ENCODE measurements around the gene USF2. TPM values are rescaled to one million over a fixed set of nuclear protein-coding genes. Genes with fewer than 3 reads are reported as not detected.

USF2 gene
- total and polyA plus RNA-seq, 2 of the 8 experiments (the other 6 are each of a cell fraction or from before 2014, with no cell fraction given), result 74.1 to 109 TPM

DNA sequence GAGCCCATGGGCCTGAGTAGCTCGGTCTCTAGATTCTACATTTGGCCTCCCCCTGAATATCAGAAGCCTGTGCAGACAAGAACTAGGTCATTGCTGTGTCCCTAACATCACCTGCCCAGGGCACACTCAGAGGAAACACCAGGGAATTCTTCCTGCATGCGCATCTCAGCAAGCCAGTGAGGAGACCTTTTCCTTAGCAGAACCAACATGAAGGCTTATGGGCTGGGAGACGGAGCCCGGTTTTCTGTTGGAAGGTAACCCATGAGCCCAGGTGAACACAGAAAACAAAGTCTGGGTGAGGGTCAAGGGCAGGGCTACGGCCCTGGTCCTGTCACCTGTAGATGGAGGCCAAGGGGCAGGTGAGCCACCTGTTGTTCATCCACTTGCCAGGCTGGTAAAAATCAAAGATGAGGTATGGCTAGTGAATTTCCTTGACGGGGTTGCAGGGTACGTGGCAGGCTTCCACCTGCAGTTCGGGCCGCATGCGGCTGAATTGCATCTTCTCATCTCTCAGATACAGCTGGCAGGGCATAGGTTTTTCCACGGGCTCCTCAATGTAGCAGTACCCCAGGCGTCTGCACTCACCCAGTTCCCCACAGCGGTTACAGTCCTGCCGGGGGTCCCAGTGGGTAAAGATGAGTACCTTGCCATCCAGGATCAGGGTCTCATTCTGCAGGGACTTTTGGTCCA is 36.7 kb upstream of the USF2 start:
- H3K14ac ChIP-seq (ENCODE audit: insufficient read length), result no peak overlapping the region
- no peaks in the 10 kb centered on the region for H3K79me1 ChIP-seq (ENCODE audit: low read depth, low read length)
- ChIA-PET CTCF (ENCODE audit: partially characterized antibody) (interaction anchor here (0.6 kb wide), 1 partner anchor 53 kb away, joined by 3 read pairs; no protein-coding TSS in a partner anchor), POLR2A (ENCODE audit: partially characterized antibody) (no interaction called here)
- WGBS, 2 experiments (ENCODE audit: extremely low coverage in 1 of 2, insufficient coverage in 1 of 2, insufficient read length in 1 of 2, insufficient replicate concordance in 2 of 2, low coverage in 1 of 2, low lambda C conversion rate in 2 of 2, missing lambda C conversion rate in 1 of 2), result 89% methylated on average over 14 of the region's 14 CpGs; no CpG with 5 or more reads in 1 of the 2 experiments
- H3K23me2 ChIP-seq (ENCODE audit: low read depth, low read length), result no peaks in the 10 kb centered on the region
- no peak overlapping the region for H2BK5ac ChIP-seq (ENCODE audit: low read depth, low read length)
- H4K8ac ChIP-seq (ENCODE audit: extremely low read depth, insufficient read depth, low read length), result no peak overlapping the region
- H3K4me3 ChIP-seq (ENCODE audit: extremely low read depth in 1 of 4, insufficient read depth in 2 of 4, low read depth in 3 of 4, low read length in 4 of 4), result no peak overlapping the region
- no peak overlapping the region for H3K18ac ChIP-seq (ENCODE audit: extremely low read depth, low read length)
- peaks cover 0 to 2% of the 10 kb centered on the region in 2 experiments; a peak in 1 of 4 replicates for H3K9me3 ChIP-seq (ENCODE audit: insufficient read depth in 2 of 2, low read depth in 1 of 2, low read length in 1 of 2)
- 0 out of 7 replicates have a peak, but pooled peaks cover 0 to 1% (median 0%) of the 10 kb centered on the region in 4 experiments for H3K27me3 ChIP-seq (replicated peaks in 1 of 4; ENCODE audit: control insufficient read depth in 3 of 4, extremely low read depth in 1 of 4, insufficient read depth in 3 of 4, low read length in 3 of 4)
- H2BK12ac ChIP-seq (ENCODE audit: low read depth, low read length), result no peak overlapping the region
- H3K79me2 ChIP-seq (ENCODE audit: control insufficient read depth in 1 of 2, insufficient read depth in 2 of 2, low read length in 2 of 2), result no peaks in the 10 kb centered on the region
- H3K36me3 ChIP-seq (ENCODE audit: control insufficient read depth in 2 of 4, insufficient read depth in 4 of 4, low read length in 3 of 4), result no peaks in the 10 kb centered on the region
- H3K9ac ChIP-seq (replicated peaks in 1 of 4; ENCODE audit: extremely low read depth in 1 of 4, low read depth in 3 of 4, low read length in 3 of 4), result no peak overlapping the region
- no peak overlapping the region for H2AK5ac ChIP-seq (ENCODE audit: low read depth, low read length)
- H3K27ac ChIP-seq (ENCODE audit: low read depth, low read length), result no peak overlapping the region
- H3K23ac ChIP-seq (ENCODE audit: insufficient read length), result no peak overlapping the region
- H2BK120ac ChIP-seq (replicated peaks; ENCODE audit: low read depth, low read length), result no peak overlapping the region
- H3K4me1 ChIP-seq (replicated peaks in 1 of 4; ENCODE audit: control insufficient read depth in 3 of 4, insufficient read depth in 4 of 4, low read length in 3 of 4), result no peaks in the 10 kb centered on the region
- H3K4me2 ChIP-seq (ENCODE audit: insufficient read depth in 1 of 2, low read depth in 2 of 2, low read length in 2 of 2), result no peak overlapping the region
- no peak overlapping the region for H2BK20ac ChIP-seq (ENCODE audit: low read length)
- no peak overlapping the region for H2AFZ ChIP-seq (ENCODE audit: low read length)
- no peak overlapping the region for H2BK15ac ChIP-seq (ENCODE audit: low read length)
- H4K20me1 ChIP-seq (replicated peaks in 1 of 2; ENCODE audit: control insufficient read depth in 1 of 2, insufficient read depth in 2 of 2, low read length in 2 of 2), result no peaks in the 10 kb centered on the region
- H3K4ac ChIP-seq (replicated peaks; ENCODE audit: insufficient read length, low read depth, low read length), result no peak overlapping the region
- H4K91ac ChIP-seq (replicated peaks; ENCODE audit: insufficient read length, low read length), result no peak overlapping the region
- DNase-seq (ENCODE audit: low read depth in 1 of 2, low spot score in 2 of 2) (no peak), FAIRE-seq (no peak)
- H3K56ac ChIP-seq (replicated peaks; ENCODE audit: insufficient read length, low read depth, low read length), result no peak overlapping the region
- no peak overlapping the region for H4K5ac ChIP-seq (ENCODE audit: insufficient read length, low read depth, low read length)
- TF ChIP-seq FOSL1 (IDR thresholded peaks at IDR 0.05; ENCODE audit: insufficient read depth, low read depth, low read length), result no peak
- TF ChIP-seq RXRA (IDR thresholded peaks at IDR 0.05; ENCODE audit: insufficient read depth, low read depth, low read length), result no peak
- no peak for TF ChIP-seq EP300 (IDR thresholded peaks at IDR 0.05; ENCODE audit: borderline replicate concordance in 1 of 2, low read depth in 2 of 2, low read length in 2 of 2)
- TF ChIP-seq GTF2F1 (IDR thresholded peaks at IDR 0.05; ENCODE audit: borderline replicate concordance, low read depth, low read length), result no peak
- TF ChIP-seq POLR2AphosphoS5 (IDR thresholded peaks at IDR 0.05; ENCODE audit: low read depth, low read length), result no peak
- TF ChIP-seq, protein P1, sequence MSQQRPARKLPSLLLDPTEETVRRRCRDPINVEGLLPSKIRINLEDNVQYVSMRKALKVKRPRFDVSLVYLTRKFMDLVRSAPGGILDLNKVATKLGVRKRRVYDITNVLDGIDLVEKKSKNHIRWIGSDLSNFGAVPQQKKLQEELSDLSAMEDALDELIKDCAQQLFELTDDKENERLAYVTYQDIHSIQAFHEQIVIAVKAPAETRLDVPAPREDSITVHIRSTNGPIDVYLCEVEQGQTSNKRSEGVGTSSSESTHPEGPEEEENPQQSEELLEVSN (IDR thresholded peaks at IDR 0.05), result no peak
- no peak for TF ChIP-seq NRF1 (IDR thresholded peaks at IDR 0.05; ENCODE audit: low read depth, low read length)
- TF ChIP-seq POLR2A (IDR thresholded peaks at IDR 0.05; ENCODE audit: control extremely low read depth in 1 of 2, low read depth in 2 of 2, low read length in 2 of 2), result no peak
- no peak for TF ChIP-seq TAF7 (optimal IDR thresholded peaks at IDR 0.05; ENCODE audit: borderline replicate concordance, low read depth, low read length)
- no peak for TF ChIP-seq TAF1 (IDR thresholded peaks at IDR 0.05; ENCODE audit: low read depth, low read length)
- no peak for TF ChIP-seq SIN3A (conservative IDR thresholded peaks at IDR 0.05 in 1 of 2, IDR thresholded peaks at IDR 0.05 in 1 of 2; ENCODE audit: low read depth in 1 of 2, low read length in 2 of 2)
- no peak for TF ChIP-seq SIX5 (IDR thresholded peaks at IDR 0.05; ENCODE audit: low read depth, low read length)
- TF ChIP-seq BCL11A (IDR thresholded peaks at IDR 0.05; ENCODE audit: low read depth in 2 of 2, low read length in 2 of 2), result no peak

All from H1 (cell line).